GM13976 (cell line): ENCODE results near the gene RPAP2.
"Not testable (repeated sequence)": the region's sequence is repeated elsewhere in the genome, so short reads cannot be mapped to it uniquely, and the experiment has no call there.

Source experiments
- DNase-seq: peaks from one replicate; pipeline ENCODE4 v3.0.0; 2012; ENCODE audit warnings: low spot score
- CTCF ChIP-seq: IDR thresholded peaks from 2 replicates; pipeline ENCODE4 v1.5.1; 2012; ENCODE audit warnings: borderline replicate concordance, mild to moderate bottlenecking; ENCODE audit not compliant: insufficient read depth; ENCODE audit errors: extremely low read depth, missing control alignments, control extremely low read depth
- in situ Hi-C: fragments of 300-500 bp; cut with MboI; formaldehyde crosslinking; loops from one replicate; pipeline ENCODE4 v1.12.0; 2022; ENCODE audit warnings: low sequenced_read_pairs, mixed read lengths, inconsistent platforms; ENCODE audit not compliant: unreplicated experiment

Gene RPAP2

GRCh38 chr1:92277105-92277723, 21.6 kb upstream of the RPAP2 start:
- in situ Hi-C loops: loop anchor here (25.0 kb wide), 1 partner anchor 765 kb away; the partner anchor contains the start of gene CDC7
- TF ChIP-seq CTCF: no peak
- DNase-seq: no peak

GRCh38 chr1:92279781-92280180, 19.1 kb upstream of the RPAP2 start:
- in situ Hi-C loops: loop anchor here (25.0 kb wide), 1 partner anchor 767 kb away; the partner anchor contains the start of gene CDC7
- DNase-seq: not testable (repeated sequence)

GRCh38 chr1:92281411-92281810, 17.4 kb upstream of the RPAP2 start:
- not testable (repeated sequence) for DNase-seq
- in situ Hi-C loops: loop anchor here (25.0 kb wide), 1 partner anchor 769 kb away; the partner anchor contains the start of gene CDC7

- DNase-seq: peak; percentile 33
- in situ Hi-C loops: loop anchor here (25.0 kb wide), 1 partner anchor 779 kb away; the partner anchor contains the start of gene CDC7
- TF ChIP-seq CTCF: peak; percentile 45
Measured at GRCh38 chr1:92291372-92291999, 7.4 kb upstream of the RPAP2 start.

- in situ Hi-C loops: loop anchor here (25.0 kb wide), 1 partner anchor 786 kb away; the partner anchor contains the start of gene CDC7
- no peak for TF ChIP-seq CTCF
- no peak for DNase-seq
Measured at GRCh38 chr1:92298213-92298572, 666 bp upstream of the RPAP2 start.

GRCh38 chr1:92299477-92300150, 755 bp downstream of the RPAP2 start:
- in situ Hi-C loops: loop anchor here (25.0 kb wide), 1 partner anchor 787 kb away; the partner anchor contains the start of gene CDC7
- no peak for TF ChIP-seq CTCF
- no peak for DNase-seq

GRCh38 chr1:92301021-92301420, 2.2 kb downstream of the RPAP2 start:
- no peak for TF ChIP-seq CTCF
- in situ Hi-C loops: no loop called here
- no peak for DNase-seq
